Neural progenitor cell (in vitro differentiated cells): Measurements from ENCODE around the gene SDF4. TPM values are rescaled to one million over a fixed set of nuclear protein-coding genes. Genes with fewer than 3 reads are reported as not detected.

Experiments used
- DNase-seq: peaks from one replicate; pipeline ENCODE4 v3.0.0-alpha.2; 2016; ENCODE audit warnings: low spot score
- H2AFZ ChIP-seq: fragments of 200-600 bp; sonication (generic); replicated peaks from 2 replicates; pipeline ENCODE4 v1.6.1; 2016; ENCODE audit warnings: antibody characterized with exemption
- H3F3A ChIP-seq: fragments of 200-600 bp; sonication (generic); 2 replicates; pipeline ENCODE4 v1.6.1; 2016; ENCODE audit warnings: antibody characterized with exemption, low read depth
- H3K27ac ChIP-seq: fragments of 200-600 bp; sonication (generic); 2 replicates; pipeline ENCODE4 v1.5.1; 2016; ENCODE audit warnings: mild to moderate bottlenecking
- H3K27me3 ChIP-seq: fragments of 200-600 bp; sonication (generic); 2 replicates; pipeline ENCODE4 v1.6.1; 2016; ENCODE audit warnings: mild to moderate bottlenecking, moderate library complexity
- H3K36me3 ChIP-seq: fragments of 200-600 bp; sonication (generic); 2 replicates; pipeline ENCODE4 v1.5.1; 2016
- H3K4me1 ChIP-seq: fragments of 200-600 bp; sonication (generic); 2 replicates; pipeline ENCODE4 v1.6.1; 2016; ENCODE audit warnings: mixed run types
- H3K4me2 ChIP-seq: fragments of 200-600 bp; sonication (generic); 2 replicates; pipeline ENCODE4 v1.6.1; 2016
- H3K4me3 ChIP-seq: fragments of 200-600 bp; sonication (generic); 2 replicates; pipeline ENCODE4 v1.5.1; 2016
- H3K79me2 ChIP-seq: fragments of 200-600 bp; sonication (generic); 2 replicates; pipeline ENCODE4 v1.6.1; 2016; ENCODE audit warnings: low read depth
- H3K9ac ChIP-seq: fragments of 200-600 bp; sonication (generic); 2 replicates; pipeline ENCODE4 v1.6.1; 2016
- H3K9me3 ChIP-seq: fragments of 200-600 bp; sonication (generic); 2 replicates; pipeline ENCODE4 v1.5.1; 2016; ENCODE audit warnings: low read depth
- H4K20me1 ChIP-seq: fragments of 200-600 bp; sonication (generic); 2 replicates; pipeline ENCODE4 v1.6.1; 2016; ENCODE audit warnings: low read depth
- H3K27ac Mint-ChIP-seq: 3 replicates; pipeline ENCODE4 v1.8.0; 2021; ENCODE audit warnings: mixed read lengths
- H3K27me3 Mint-ChIP-seq: 2 replicates; pipeline ENCODE4 v1.8.0; 2022; ENCODE audit warnings: low read depth, mild to moderate bottlenecking, inconsistent platforms, moderate library complexity, mixed read lengths; ENCODE audit not compliant: insufficient read depth
- H3K36me3 Mint-ChIP-seq: 3 replicates; pipeline ENCODE4 v1.8.0; 2021; ENCODE audit warnings: mixed read lengths
- H3K4me1 Mint-ChIP-seq: 3 replicates; pipeline ENCODE4 v1.8.0; 2021; ENCODE audit warnings: mixed read lengths
- H3K4me3 Mint-ChIP-seq: 3 replicates; pipeline ENCODE4 v1.8.0; 2021; ENCODE audit warnings: mild to moderate bottlenecking, moderate library complexity, mixed read lengths
- H3K9me3 Mint-ChIP-seq: 3 replicates; pipeline ENCODE4 v1.8.0; 2020; ENCODE audit warnings: mixed read lengths
- EZH2 ChIP-seq: fragments of 200-600 bp; sonication (generic); IDR thresholded peaks from 2 replicates; pipeline ENCODE4 v1.6.1; 2017; ENCODE audit warnings: antibody characterized with exemption, mild to moderate bottlenecking, moderate library complexity
- EZH2phosphoT487 ChIP-seq: fragments of 200-600 bp; sonication (generic); IDR thresholded peaks from 2 replicates; pipeline ENCODE4 v1.6.1; 2017; ENCODE audit warnings: antibody characterized with exemption
- total RNA-seq: library from RNA; depleted of rRNA; stranded (reverse); fragments of >200 nt; gene quantifications from 2 replicates; pipeline ENCODE4 v1.2.3, GENCODE V29; 2015; ENCODE audit warnings: low replicate concordance
- TF ChIP-seq, protein P1 (sequence below): fragments of 200-600 bp; sonication (generic); IDR thresholded peaks from 2 replicates; pipeline ENCODE4 v1.5.1; 2017; ENCODE audit warnings: antibody characterized with exemption, mild to moderate bottlenecking

Gene SDF4
- total RNA-seq, 1 donor from 2014 or later: 16.6 TPM

DNA sequence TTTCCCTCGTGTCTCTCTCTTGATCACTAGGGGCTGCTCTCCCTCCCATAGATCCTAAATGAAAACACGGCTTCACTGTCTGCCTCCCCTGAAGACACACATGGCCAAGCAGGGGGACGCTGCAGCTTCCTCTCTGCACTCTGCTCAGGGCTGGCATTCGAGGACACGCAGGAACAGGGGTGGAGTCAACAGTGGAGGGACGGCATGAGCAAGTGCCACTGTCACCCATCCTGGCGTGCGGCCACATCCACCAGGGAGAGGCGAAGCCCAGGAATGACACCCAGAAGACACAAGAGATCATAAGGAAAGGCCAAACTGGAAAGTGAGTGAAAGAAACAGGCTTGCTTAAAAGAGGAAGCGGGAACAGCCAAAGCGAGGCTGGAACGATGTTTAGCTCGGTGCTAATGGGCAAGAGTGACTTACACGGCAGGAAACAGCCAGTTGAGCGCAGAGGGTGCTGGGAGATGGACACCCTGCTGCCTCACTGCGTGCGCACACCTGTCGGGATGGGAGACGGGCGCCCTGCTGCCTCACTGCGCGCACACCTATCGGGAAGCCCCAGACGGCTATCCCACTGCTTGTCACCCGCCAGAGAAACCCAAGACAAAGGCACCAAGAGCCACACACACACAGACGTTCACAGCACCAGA is 28.3 kb upstream of the SDF4 start:
- peaks cover 64% of the 10 kb centered on the region for H4K20me1 ChIP-seq
- Mint-ChIP-seq H3K4me1 (peaks cover 3% of the 10 kb centered on the region), H3K9me3 (no peaks in the 10 kb centered on the region), H3K36me3 (peaks cover 28% of the 10 kb centered on the region), H3K27ac (no peak overlapping the region), H3K27me3 (peaks cover 2% of the 10 kb centered on the region), H3K4me3 (peak overlapping the region; percentile 8)
- no peak overlapping the region for H3K27ac ChIP-seq
- no peak overlapping the region for H3K4me2 ChIP-seq
- no peak overlapping the region for H3K4me3 ChIP-seq
- no peaks in the 10 kb centered on the region for H3K36me3 ChIP-seq
- H3K27me3 ChIP-seq: no peaks in the 10 kb centered on the region
- H3F3A ChIP-seq: no peaks in the 10 kb centered on the region
- TF ChIP-seq EZH2phosphoT487 (no peak), EZH2 (no peak)
- TF ChIP-seq, protein P1, sequence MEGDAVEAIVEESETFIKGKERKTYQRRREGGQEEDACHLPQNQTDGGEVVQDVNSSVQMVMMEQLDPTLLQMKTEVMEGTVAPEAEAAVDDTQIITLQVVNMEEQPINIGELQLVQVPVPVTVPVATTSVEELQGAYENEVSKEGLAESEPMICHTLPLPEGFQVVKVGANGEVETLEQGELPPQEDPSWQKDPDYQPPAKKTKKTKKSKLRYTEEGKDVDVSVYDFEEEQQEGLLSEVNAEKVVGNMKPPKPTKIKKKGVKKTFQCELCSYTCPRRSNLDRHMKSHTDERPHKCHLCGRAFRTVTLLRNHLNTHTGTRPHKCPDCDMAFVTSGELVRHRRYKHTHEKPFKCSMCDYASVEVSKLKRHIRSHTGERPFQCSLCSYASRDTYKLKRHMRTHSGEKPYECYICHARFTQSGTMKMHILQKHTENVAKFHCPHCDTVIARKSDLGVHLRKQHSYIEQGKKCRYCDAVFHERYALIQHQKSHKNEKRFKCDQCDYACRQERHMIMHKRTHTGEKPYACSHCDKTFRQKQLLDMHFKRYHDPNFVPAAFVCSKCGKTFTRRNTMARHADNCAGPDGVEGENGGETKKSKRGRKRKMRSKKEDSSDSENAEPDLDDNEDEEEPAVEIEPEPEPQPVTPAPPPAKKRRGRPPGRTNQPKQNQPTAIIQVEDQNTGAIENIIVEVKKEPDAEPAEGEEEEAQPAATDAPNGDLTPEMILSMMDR: no peak
- H3K9me3 ChIP-seq: no peaks in the 10 kb centered on the region
- no peaks in the 10 kb centered on the region for H3K79me2 ChIP-seq
- H3K9ac ChIP-seq: no peak overlapping the region
- no peak overlapping the region for H2AFZ ChIP-seq
- H3K4me1 ChIP-seq: no peaks in the 10 kb centered on the region
- DNase-seq: no peak

DNA sequence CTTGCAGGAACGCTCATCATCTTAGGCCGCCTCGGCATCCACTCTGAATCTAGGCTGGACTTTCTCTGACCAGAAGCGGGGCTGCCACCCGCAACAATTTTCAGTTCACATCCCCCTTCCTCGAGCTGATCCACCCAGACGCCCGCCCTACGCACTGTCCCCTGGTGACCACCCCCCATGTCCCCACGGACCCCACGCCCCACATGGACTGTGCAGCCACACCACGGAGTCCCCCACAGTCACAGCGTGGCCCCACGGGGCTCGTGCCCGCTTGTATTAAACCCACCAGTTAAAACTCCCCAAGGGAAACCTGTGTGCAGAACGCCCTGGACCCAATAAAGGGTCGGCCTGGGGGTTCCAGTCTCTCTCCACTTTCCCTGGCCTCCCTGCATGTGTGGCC is 27.7 kb upstream of the SDF4 start:
- H3K36me3 ChIP-seq: no peaks in the 10 kb centered on the region
- Mint-ChIP-seq H3K4me3 (no peak overlapping the region), H3K4me1 (peaks cover 3% of the 10 kb centered on the region), H3K9me3 (no peaks in the 10 kb centered on the region), H3K27ac (peak overlapping the region; percentile 42), H3K36me3 (peaks cover 28% of the 10 kb centered on the region), H3K27me3 (peaks cover 2% of the 10 kb centered on the region)
- H2AFZ ChIP-seq: no peak overlapping the region
- H3K79me2 ChIP-seq: no peaks in the 10 kb centered on the region
- no peak overlapping the region for H3K9ac ChIP-seq
- no peak for DNase-seq
- no peak overlapping the region for H3K4me3 ChIP-seq
- no peaks in the 10 kb centered on the region for H3K9me3 ChIP-seq
- TF ChIP-seq EZH2: no peak
- H4K20me1 ChIP-seq: peaks cover 58% of the 10 kb centered on the region
- no peaks in the 10 kb centered on the region for H3K27me3 ChIP-seq
- no peaks in the 10 kb centered on the region for H3K4me1 ChIP-seq
- H3K27ac ChIP-seq: no peak overlapping the region
- H3F3A ChIP-seq: no peaks in the 10 kb centered on the region
- H3K4me2 ChIP-seq: no peak overlapping the region

DNA sequence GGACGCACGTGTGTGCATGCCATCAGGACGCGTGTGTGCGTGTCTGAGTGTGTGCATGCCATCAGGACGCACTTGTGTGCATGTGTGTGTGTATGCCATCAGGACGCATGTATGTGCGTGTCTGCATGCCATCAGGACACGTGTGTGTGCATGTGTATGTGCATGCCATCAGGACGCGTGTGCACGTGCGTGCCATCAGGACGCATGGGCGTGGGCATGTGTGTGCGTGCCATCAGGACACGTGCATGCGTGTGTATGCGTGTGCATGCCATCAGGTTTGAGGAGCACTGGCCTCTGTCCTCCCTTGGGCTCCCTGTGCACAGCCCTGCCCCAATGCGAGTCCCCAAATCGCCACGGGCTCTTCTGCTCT is 27.3 kb upstream of the SDF4 start:
- Histone ChIP-seq H3K36me3 (no peaks in the 10 kb centered on the region), H3K27me3 (no peaks in the 10 kb centered on the region), H3K79me2 (no peaks in the 10 kb centered on the region), H3K9me3 (no peaks in the 10 kb centered on the region), H3K27ac (no peak overlapping the region), H2AFZ (no peak overlapping the region), H3K4me3 (no peak overlapping the region), H3K4me2 (no peak overlapping the region), H3K9ac (no peak overlapping the region), H4K20me1 (peaks cover 54% of the 10 kb centered on the region), H3F3A (no peaks in the 10 kb centered on the region), H3K4me1 (no peaks in the 10 kb centered on the region)
- Mint-ChIP-seq H3K27ac (peak overlapping the region; percentile 42), H3K36me3 (peaks cover 28% of the 10 kb centered on the region), H3K9me3 (no peaks in the 10 kb centered on the region), H3K27me3 (peaks cover 2% of the 10 kb centered on the region), H3K4me3 (no peak overlapping the region), H3K4me1 (peaks cover 3% of the 10 kb centered on the region)
- TF ChIP-seq EZH2phosphoT487: no peak
- TF ChIP-seq EZH2: no peak
- TF ChIP-seq, protein P1: no peak
- DNase-seq: no peak
